Testis (tissue), 3 donors: ENCODE measurements around the gene POLR2A. TPM values are rescaled to one million over a fixed set of nuclear protein-coding genes. Genes with fewer than 3 reads are reported as not detected.

Source experiments
- DNase-seq: peaks from one replicate; pipeline ENCODE4 v3.0.0-alpha.2; 2019
- H3K27ac ChIP-seq, 2 donors: fragments of 200-600 bp; sonication (generic); one replicate each; pipeline ENCODE4 v1.5.1; 2019
- H3K27me3 ChIP-seq: fragments of 200-600 bp; sonication (generic); one replicate; pipeline ENCODE4 v1.5.1; 2019
- H3K36me3 ChIP-seq: fragments of 200-600 bp; sonication (generic); one replicate; pipeline ENCODE4 v1.5.1; 2017; ENCODE audit warnings: low read depth; ENCODE audit errors: missing control alignments
- H3K4me1 ChIP-seq: fragments of 200-600 bp; sonication (generic); one replicate; pipeline ENCODE4 v1.5.1; 2019
- H3K4me3 ChIP-seq, 2 donors: fragments of 200-600 bp; sonication (generic); one replicate each; pipeline ENCODE4 v1.5.1; 2017 to 2019
- H3K9me3 ChIP-seq: fragments of 200-600 bp; sonication (generic); one replicate; pipeline ENCODE4 v1.5.1; 2017
- POLR2A ChIP-seq: fragments of 450-650 bp; IDR thresholded peaks from one replicate; pipeline ENCODE4 v1.6.1; 2017; ENCODE audit warnings: antibody characterized with exemption, mild to moderate bottlenecking, moderate library complexity
- WGBS, 2 donors: methylation state at CpG; one replicate each; pipeline ENCODE4 v1.1.5; 2018; 5-methylcytosine and 5-hydroxymethylcytosine counted together
- intact Hi-C: fragments of 100-400 bp; cut with DNase I; formaldehyde crosslinking; loops from one replicate; pipeline ENCODE4 v1.15.1; 2023; ENCODE audit warnings: low total_unique reads
- polyA plus RNA-seq: library from polyadenylated mRNA; stranded (reverse); fragments of 350-450 nt; fragmentation: Illumina TruSeq; extraction: RNeasy Lipid Tissue Mini Kit (QIAGEN cat#74804); gene quantifications from one replicate; pipeline ENCODE4 v1.2.3, GENCODE V29; 2014; ENCODE audit warnings: low read depth, low replicate concordance; ENCODE audit not compliant: insufficient read depth
- total RNA-seq, 2 donors: library from RNA; depleted of rRNA; stranded (reverse); fragments of >200 nt; gene quantifications; one replicate each; pipeline ENCODE4 v1.2.3, GENCODE V29; 2016
- TF ChIP-seq, protein P1 (sequence below), 3 experiments: fragments of 450-650 bp in 2 of 3; fragments of 200-600 bp in 1 of 3; sonication (generic) in 1 of 3; IDR thresholded peaks; one replicate each; pipeline ENCODE4 v1.5.1; 2016 to 2019; ENCODE audit warnings: antibody characterized with exemption in 3 of 3, mild to moderate bottlenecking in 2 of 3, moderate library complexity in 1 of 3

Gene POLR2A
- total and polyA plus RNA-seq, 3 donors from 2014 or later: 175 to 391 (median 359) TPM

DNA sequence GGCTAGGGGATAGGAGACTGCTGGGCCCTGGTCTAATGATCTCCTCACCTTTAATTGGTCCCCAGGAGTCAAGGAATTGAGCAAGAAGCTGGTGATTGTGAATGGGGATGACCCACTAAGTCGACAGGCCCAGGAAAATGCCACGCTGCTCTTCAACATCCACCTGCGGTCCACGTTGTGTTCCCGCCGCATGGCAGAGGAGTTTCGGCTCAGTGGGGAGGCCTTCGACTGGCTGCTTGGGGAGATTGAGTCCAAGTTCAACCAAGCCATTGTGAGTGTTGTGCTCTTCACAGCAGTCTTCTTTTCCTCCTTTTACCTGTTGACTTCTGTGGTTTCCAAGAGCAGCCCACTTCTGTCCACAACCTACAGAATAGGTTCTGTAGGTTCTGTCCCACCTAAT lies 19.4 kb downstream of the POLR2A start:
- no peak overlapping the region for H3K27ac ChIP-seq
- WGBS, 2 donors: 89 to 96% methylated on average over 8 of the region's 8 CpGs
- no peaks in the 10 kb centered on the region for H3K9me3 ChIP-seq
- no peak for DNase-seq
- H3K36me3 ChIP-seq: peaks cover 12% of the 10 kb centered on the region
- H3K4me3 ChIP-seq: no peak overlapping the region
- H3K4me1 ChIP-seq: no peaks in the 10 kb centered on the region
- intact Hi-C loops: no loop called here
- H3K27me3 ChIP-seq: no peaks in the 10 kb centered on the region
- TF ChIP-seq, protein P1, sequence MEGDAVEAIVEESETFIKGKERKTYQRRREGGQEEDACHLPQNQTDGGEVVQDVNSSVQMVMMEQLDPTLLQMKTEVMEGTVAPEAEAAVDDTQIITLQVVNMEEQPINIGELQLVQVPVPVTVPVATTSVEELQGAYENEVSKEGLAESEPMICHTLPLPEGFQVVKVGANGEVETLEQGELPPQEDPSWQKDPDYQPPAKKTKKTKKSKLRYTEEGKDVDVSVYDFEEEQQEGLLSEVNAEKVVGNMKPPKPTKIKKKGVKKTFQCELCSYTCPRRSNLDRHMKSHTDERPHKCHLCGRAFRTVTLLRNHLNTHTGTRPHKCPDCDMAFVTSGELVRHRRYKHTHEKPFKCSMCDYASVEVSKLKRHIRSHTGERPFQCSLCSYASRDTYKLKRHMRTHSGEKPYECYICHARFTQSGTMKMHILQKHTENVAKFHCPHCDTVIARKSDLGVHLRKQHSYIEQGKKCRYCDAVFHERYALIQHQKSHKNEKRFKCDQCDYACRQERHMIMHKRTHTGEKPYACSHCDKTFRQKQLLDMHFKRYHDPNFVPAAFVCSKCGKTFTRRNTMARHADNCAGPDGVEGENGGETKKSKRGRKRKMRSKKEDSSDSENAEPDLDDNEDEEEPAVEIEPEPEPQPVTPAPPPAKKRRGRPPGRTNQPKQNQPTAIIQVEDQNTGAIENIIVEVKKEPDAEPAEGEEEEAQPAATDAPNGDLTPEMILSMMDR (IDR thresholded peaks at IDR 0.05): no peak
- TF ChIP-seq POLR2A: no peak

DNA sequence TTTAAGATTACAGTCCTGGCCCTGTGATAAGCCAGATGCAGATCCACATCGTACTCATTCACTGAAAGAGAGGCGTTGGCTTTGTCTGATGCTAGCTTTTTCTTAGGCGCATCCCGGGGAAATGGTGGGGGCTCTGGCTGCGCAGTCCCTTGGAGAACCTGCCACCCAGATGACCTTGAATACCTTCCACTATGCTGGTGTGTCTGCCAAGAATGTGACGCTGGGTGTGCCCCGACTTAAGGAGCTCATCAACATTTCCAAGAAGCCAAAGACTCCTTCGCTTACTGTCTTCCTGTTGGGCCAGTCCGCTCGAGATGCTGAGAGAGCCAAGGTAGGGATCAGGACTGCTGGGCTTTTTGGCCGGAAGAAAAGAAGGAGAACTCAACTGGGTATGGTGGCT lies 24.0 kb downstream of the POLR2A start:
- no peak for DNase-seq
- no peak overlapping the region for H3K4me3 ChIP-seq
- TF ChIP-seq, protein P1 (IDR thresholded peaks at IDR 0.05): no peak
- no peak for TF ChIP-seq POLR2A
- intact Hi-C loops: no loop called here
- H3K36me3 ChIP-seq: peaks cover 4% of the 10 kb centered on the region
- WGBS, 2 donors: 41 to 66% methylated on average over 10 to 11 of the region's 11 CpGs
- no peak overlapping the region for H3K27ac ChIP-seq
- H3K4me1 ChIP-seq: no peaks in the 10 kb centered on the region
- no peaks in the 10 kb centered on the region for H3K27me3 ChIP-seq
- no peaks in the 10 kb centered on the region for H3K9me3 ChIP-seq

DNA sequence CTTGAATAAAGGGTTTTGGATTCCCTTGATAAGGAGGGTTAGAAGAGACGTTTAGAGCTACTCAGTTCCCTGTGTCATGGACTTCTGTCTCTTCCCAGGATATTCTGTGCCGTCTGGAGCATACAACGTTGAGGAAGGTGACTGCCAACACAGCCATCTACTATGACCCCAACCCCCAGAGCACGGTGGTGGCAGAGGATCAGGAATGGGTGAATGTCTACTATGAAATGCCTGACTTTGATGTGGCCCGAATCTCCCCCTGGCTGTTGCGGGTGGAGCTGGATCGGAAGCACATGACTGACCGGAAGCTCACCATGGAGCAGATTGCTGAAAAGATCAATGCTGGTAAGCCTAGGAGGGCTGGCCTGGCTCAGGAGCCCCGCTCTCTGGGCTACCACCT lies 24.7 kb downstream of the POLR2A start:
- H3K36me3 ChIP-seq: peaks cover 1% of the 10 kb centered on the region
- no peaks in the 10 kb centered on the region for H3K4me1 ChIP-seq
- 91 to 93% methylated on average over 9 of the region's 9 CpGs for WGBS, 2 donors
- DNase-seq: no peak
- H3K27ac ChIP-seq: no peak overlapping the region
- no peak overlapping the region for H3K4me3 ChIP-seq
- no peaks in the 10 kb centered on the region for H3K27me3 ChIP-seq
- no peak for TF ChIP-seq POLR2A
- TF ChIP-seq, protein P1 (IDR thresholded peaks at IDR 0.05): no peak
- intact Hi-C loops: no loop called here
- no peaks in the 10 kb centered on the region for H3K9me3 ChIP-seq

DNA sequence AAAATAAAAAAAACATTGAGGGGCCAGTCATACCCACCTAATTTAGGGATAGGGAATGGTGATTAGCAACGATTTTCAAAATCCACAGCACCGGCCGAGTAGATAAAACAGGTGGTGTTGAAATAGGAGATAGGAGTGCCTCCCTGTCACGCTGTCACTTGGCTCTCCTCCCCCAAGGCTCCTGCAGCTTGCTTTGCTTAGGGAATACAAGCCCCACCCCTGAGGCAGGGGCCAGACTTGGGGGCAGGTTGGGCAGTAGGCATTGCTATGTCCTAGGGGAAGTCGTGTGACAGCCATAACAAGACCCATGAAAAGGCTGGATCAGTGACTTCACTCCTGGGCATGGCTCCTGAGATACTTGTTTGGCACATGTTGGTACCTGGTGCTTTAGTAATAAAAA lies 25.8 kb downstream of the POLR2A start:
- no peaks in the 10 kb centered on the region for H3K36me3 ChIP-seq
- H3K9me3 ChIP-seq: no peaks in the 10 kb centered on the region
- no peaks in the 10 kb centered on the region for H3K27me3 ChIP-seq
- H3K4me1 ChIP-seq: no peaks in the 10 kb centered on the region
- DNase-seq: no peak
- H3K27ac ChIP-seq: no peak overlapping the region
- TF ChIP-seq, protein P1 (IDR thresholded peaks at IDR 0.05): no peak
- TF ChIP-seq POLR2A: no peak
- no peak overlapping the region for H3K4me3 ChIP-seq
- intact Hi-C loops: loop anchor here (5.0 kb wide), 1 partner anchor 47 kb away; the partner anchor contains the start of gene TNFSF13
- WGBS, 2 donors: 65 to 78% methylated on average over 4 to 5 of the region's 5 CpGs

GRCh38 chr17:7511108-7511507 lies 26.9 kb downstream of the POLR2A start:
- Histone ChIP-seq H3K4me1 (no peaks in the 10 kb centered on the region), H3K27me3 (no peaks in the 10 kb centered on the region), H3K36me3 (no peaks in the 10 kb centered on the region), H3K9me3 (no peaks in the 10 kb centered on the region), H3K4me3 (no peak overlapping the region), H3K27ac (no peak overlapping the region)
- intact Hi-C loops: loop anchor here (5.0 kb wide), 1 partner anchor 46 kb away; the partner anchor contains the start of gene TNFSF13
- no peak for DNase-seq
- TF ChIP-seq POLR2A: no peak
- TF ChIP-seq, protein P1 (IDR thresholded peaks at IDR 0.05): no peak
- WGBS, 2 donors: 61 to 64% methylated on average over 6 to 10 of the region's 10 CpGs
